HCT116 (cell line): ENCODE results near the gene RTL10.

Experiments
- ATF3 ChIP-seq: IDR thresholded peaks from 2 replicates; pipeline ENCODE4 v1.6.1; 2012
- CTCF ChIP-seq, 3 experiments: fragments of 200-600 bp in 1 of 3; sonication (generic) in 1 of 3; IDR thresholded peaks in 2 of 3; conservative IDR thresholded peaks in 1 of 3; 2 replicates each; pipeline ENCODE4 v1.5.1; 2012 to 2017; ENCODE audit warnings: low read depth in 2 of 3, low read length in 2 of 3, antibody characterized with exemption in 1 of 3, borderline replicate concordance in 1 of 3, control low read depth in 1 of 3, mild to moderate bottlenecking in 1 of 3, mixed read lengths in 1 of 3, mixed run types in 1 of 3, moderate library complexity in 1 of 3; ENCODE audit not compliant: insufficient read depth in 1 of 3
- EZH2 ChIP-seq: fragments of 200-600 bp; sonication (generic); IDR thresholded peaks from 2 replicates; pipeline ENCODE4 v1.6.1; 2017; ENCODE audit warnings: antibody characterized with exemption, mixed run types
- JUND ChIP-seq: IDR thresholded peaks from 2 replicates; pipeline ENCODE4 v1.6.1; 2012
- MAX ChIP-seq: IDR thresholded peaks from 2 replicates; pipeline ENCODE4 v1.6.1; 2012
- POLR2A ChIP-seq: IDR thresholded peaks from 2 replicates; pipeline ENCODE4 v1.7.0; 2011; ENCODE audit warnings: borderline replicate concordance; ENCODE audit not compliant: insufficient read depth, insufficient read length; ENCODE audit errors: extremely low read depth
- POLR2AphosphoS5 ChIP-seq: IDR thresholded peaks from 2 replicates; pipeline ENCODE4 v1.6.1; 2011; ENCODE audit warnings: mild to moderate bottlenecking, low read depth, low read length, moderate library complexity
- SIN3A ChIP-seq: IDR thresholded peaks from 2 replicates; pipeline ENCODE4 v1.6.1; 2012; ENCODE audit warnings: low read depth
- SP1 ChIP-seq: IDR thresholded peaks from 2 replicates; pipeline ENCODE4 v1.6.1; 2012; ENCODE audit warnings: low read depth
- YY1 ChIP-seq: IDR thresholded peaks from 2 replicates; pipeline ENCODE4 v1.6.1; 2011; ENCODE audit warnings: low read length, low read depth, moderate library complexity, mild to moderate bottlenecking; ENCODE audit not compliant: insufficient replicate concordance; ENCODE audit errors: extremely low read depth
- ZNF274 ChIP-seq: fragments of 200-500 bp; sonication (Bioruptor generic); IDR thresholded peaks from 2 replicates; pipeline ENCODE4 v1.6.1; 2014; ENCODE audit warnings: mild to moderate bottlenecking, low read depth, low read length, inconsistent platforms

GRCh38 chr22:19895160-19895849, 40.6 kb upstream of the RTL10 start:
- TF ChIP-seq CTCF (IDR thresholded peaks at IDR 0.05 in 2 of 3, conservative IDR thresholded peaks at IDR 0.05 in 1 of 3; ENCODE audit: borderline replicate concordance in 1 of 3, insufficient read depth in 1 of 3, low read depth in 2 of 3, low read length in 2 of 3) (no peak), POLR2A (no peak), MAX (no peak), ATF3 (no peak), JUND (no peak), ZNF274 (no peak), SIN3A (no peak), SP1 (no peak), POLR2AphosphoS5 (no peak), EZH2 (no peak), YY1 (no peak)
